MM.1S (cell line): ENCODE results near the gene NLE1.

Experiments used
- EZH2 ChIP-seq: fragments of 300-600 bp; sonication (generic); optimal IDR thresholded peaks from 2 replicates; pipeline ENCODE3; 2017; ENCODE audit warnings: low read depth, mild to moderate bottlenecking, antibody characterized with exemption, low read length, mixed read lengths
- EZH2phosphoT487 ChIP-seq: fragments of 300-600 bp; sonication (generic); IDR thresholded peaks from 2 replicates; pipeline ENCODE4 v1.6.1; 2018; ENCODE audit warnings: antibody characterized with exemption, low read length
- TF ChIP-seq, protein P1 (sequence below): fragments of 300-600 bp; sonication (generic); IDR thresholded peaks from 2 replicates; pipeline ENCODE4 v1.5.1; 2016; ENCODE audit warnings: antibody characterized with exemption, low read length, mixed read lengths

DNA sequence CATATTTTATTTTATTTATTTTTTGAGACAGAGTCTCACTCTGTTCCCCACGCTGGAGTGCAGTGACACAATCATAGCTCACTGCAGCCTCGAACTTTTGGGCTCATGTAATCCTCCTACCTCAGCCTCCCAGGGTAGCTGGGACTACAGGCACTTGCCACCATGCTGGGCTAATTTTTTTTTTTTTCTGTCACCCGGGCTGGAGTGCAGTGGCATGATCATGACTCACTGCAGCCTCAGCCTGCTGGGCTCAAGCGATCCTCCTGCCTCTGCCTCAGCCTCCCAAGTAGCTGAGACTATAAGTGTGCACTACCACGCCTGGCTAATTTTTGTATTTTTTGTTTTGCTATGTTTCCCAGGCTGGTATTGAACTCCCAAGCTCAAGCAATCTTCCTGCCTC, 22.6 kb upstream of the NLE1 start:
- TF ChIP-seq, protein P1, sequence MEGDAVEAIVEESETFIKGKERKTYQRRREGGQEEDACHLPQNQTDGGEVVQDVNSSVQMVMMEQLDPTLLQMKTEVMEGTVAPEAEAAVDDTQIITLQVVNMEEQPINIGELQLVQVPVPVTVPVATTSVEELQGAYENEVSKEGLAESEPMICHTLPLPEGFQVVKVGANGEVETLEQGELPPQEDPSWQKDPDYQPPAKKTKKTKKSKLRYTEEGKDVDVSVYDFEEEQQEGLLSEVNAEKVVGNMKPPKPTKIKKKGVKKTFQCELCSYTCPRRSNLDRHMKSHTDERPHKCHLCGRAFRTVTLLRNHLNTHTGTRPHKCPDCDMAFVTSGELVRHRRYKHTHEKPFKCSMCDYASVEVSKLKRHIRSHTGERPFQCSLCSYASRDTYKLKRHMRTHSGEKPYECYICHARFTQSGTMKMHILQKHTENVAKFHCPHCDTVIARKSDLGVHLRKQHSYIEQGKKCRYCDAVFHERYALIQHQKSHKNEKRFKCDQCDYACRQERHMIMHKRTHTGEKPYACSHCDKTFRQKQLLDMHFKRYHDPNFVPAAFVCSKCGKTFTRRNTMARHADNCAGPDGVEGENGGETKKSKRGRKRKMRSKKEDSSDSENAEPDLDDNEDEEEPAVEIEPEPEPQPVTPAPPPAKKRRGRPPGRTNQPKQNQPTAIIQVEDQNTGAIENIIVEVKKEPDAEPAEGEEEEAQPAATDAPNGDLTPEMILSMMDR, result no peak
- TF ChIP-seq EZH2 (no peak), EZH2phosphoT487 (no peak)
